ENCODE measurements around the gene COMMD2.

Gene COMMD2

GRCh38 chr3:149796026-149796425, 43.7 kb upstream of the COMMD2 start:
- Histone ChIP-seq H3K9ac (ENCODE audit: low read length) (no peak overlapping the region), H2BK120ac (ENCODE audit: insufficient read depth, low read length, poor library complexity) (no peak overlapping the region), H3K4me3 (ENCODE audit: low read depth, low read length) (no peak overlapping the region), H2BK5ac (ENCODE audit: low read depth, low read length, poor library complexity) (no peak overlapping the region), H3K4me2 (ENCODE audit: low read length) (no peak overlapping the region), H3K27me3 (ENCODE audit: insufficient read depth, low read length) (no peaks in the 10 kb centered on the region), H3K14ac (ENCODE audit: low read length) (no peak overlapping the region), H3K27ac (ENCODE audit: low read depth, low read length) (no peak overlapping the region), H3K9me3 (ENCODE audit: insufficient read depth, low read depth, low read length) (no peaks in the 10 kb centered on the region), H2BK12ac (ENCODE audit: low read length) (no peak overlapping the region), H3K23ac (ENCODE audit: low read length) (no peak overlapping the region), H2AK5ac (ENCODE audit: low read length) (no peak overlapping the region), H3K18ac (ENCODE audit: low read length) (no peak overlapping the region), H3K4ac (ENCODE audit: low read depth, low read length) (no peak overlapping the region), H4K12ac (ENCODE audit: low read depth, low read length) (no peak overlapping the region), H3K79me1 (ENCODE audit: low read length) (no peaks in the 10 kb centered on the region), H4K91ac (ENCODE audit: low read depth, low read length) (no peak overlapping the region), H3K36me3 (ENCODE audit: control insufficient read depth in 1 of 2, insufficient read depth in 2 of 2, low read length in 2 of 2) (no peaks in the 10 kb centered on the region), H3K4me1 (ENCODE audit: control insufficient read depth in 1 of 2, insufficient read depth in 2 of 2, low read length in 2 of 2) (no peaks in the 10 kb centered on the region), H4K8ac (ENCODE audit: low read depth, low read length) (no peak overlapping the region), H3K79me2 (ENCODE audit: control insufficient read depth, insufficient read depth, low read length, poor library complexity) (no peaks in the 10 kb centered on the region), H2AFZ (ENCODE audit: insufficient read depth, low read length, poor library complexity) (no peak overlapping the region)
- no peak for DNase-seq
- WGBS (ENCODE audit: extremely low coverage, insufficient coverage, insufficient read length) = no CpG with 5 or more reads among the region's 1 CpG

DNA sequence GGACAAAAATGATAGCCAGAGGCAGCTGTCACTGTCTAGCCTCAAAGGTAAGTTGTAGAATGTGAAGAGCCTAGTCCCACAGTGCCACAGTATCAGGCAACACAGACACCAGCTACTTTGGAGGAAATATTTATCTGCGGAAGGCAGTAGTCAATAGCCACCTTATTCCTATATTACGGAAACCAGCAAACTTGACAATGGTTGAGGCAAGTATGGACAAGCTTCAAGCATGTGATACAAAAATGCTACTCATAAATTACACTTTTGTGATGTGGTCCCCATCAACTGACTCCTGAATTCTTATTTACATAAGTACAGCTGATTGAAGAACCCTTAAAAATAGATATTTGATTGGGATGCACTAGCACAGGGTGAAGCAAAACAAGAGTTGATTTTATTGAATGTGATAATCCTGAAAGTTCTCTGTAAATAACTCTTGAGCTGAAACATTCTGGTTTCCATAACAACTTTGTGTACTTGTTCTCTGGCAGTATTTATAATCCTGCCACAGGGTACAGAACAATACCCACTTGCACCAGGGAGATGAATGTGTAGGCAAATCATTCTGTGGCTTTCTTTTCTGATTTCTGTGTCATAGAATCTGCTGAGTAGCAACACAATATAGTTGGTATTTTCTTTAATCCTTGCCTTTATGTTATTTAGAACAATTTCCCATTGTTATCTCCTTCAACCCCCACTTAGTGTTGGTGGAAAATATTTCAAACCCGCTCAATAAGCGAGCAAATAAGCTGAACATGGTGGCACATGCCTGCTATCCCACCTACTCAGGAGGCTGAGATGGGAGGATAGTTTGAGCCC, 40.4 kb upstream of the COMMD2 start, which contains the start of gene ANKUB1:
Gene ANKUB1, minus strand, starts transcription at position 103 of the 819 bp plus-strand sequence. CDS start 188 bp downstream, outside the sequence.
- H2BK5ac ChIP-seq (ENCODE audit: low read depth, low read length, poor library complexity) = no peak within 1 kb of the TSS
- no peak within 1 kb of the TSS for H3K4me2 ChIP-seq (ENCODE audit: low read length)
- H3K4me3 ChIP-seq (ENCODE audit: low read depth, low read length) = no peak within 1 kb of the TSS
- no CpG with 5 or more reads among the region's 4 CpGs for WGBS (ENCODE audit: extremely low coverage, insufficient coverage, insufficient read length)
- DNase-seq = no peak
- H2BK120ac ChIP-seq (ENCODE audit: insufficient read depth, low read length, poor library complexity) = no peak within 1 kb of the TSS
- H3K27me3 ChIP-seq (ENCODE audit: insufficient read depth, low read length) = no peaks in the 10 kb centered on the region
- H3K27ac ChIP-seq (ENCODE audit: low read depth, low read length) = no peak within 1 kb of the TSS
- no peaks in the 10 kb centered on the region for H3K9me3 ChIP-seq (ENCODE audit: insufficient read depth, low read depth, low read length)
- no peak within 1 kb of the TSS for H3K4ac ChIP-seq (ENCODE audit: low read depth, low read length)
- H3K18ac ChIP-seq (ENCODE audit: low read length) = no peak within 1 kb of the TSS
- H4K12ac ChIP-seq (ENCODE audit: low read depth, low read length) = no peak within 1 kb of the TSS
- no peak within 1 kb of the TSS for H3K14ac ChIP-seq (ENCODE audit: low read length)
- H3K79me2 ChIP-seq (ENCODE audit: control insufficient read depth, insufficient read depth, low read length, poor library complexity) = no peaks in the 10 kb centered on the region
- H3K79me1 ChIP-seq (ENCODE audit: low read length) = no peaks in the 10 kb centered on the region
- no peak within 1 kb of the TSS for H2AK5ac ChIP-seq (ENCODE audit: low read length)
- no peak within 1 kb of the TSS for H2AFZ ChIP-seq (ENCODE audit: insufficient read depth, low read length, poor library complexity)
- no peak within 1 kb of the TSS for H4K8ac ChIP-seq (ENCODE audit: low read depth, low read length)
- no peaks in the 10 kb centered on the region for H3K36me3 ChIP-seq (ENCODE audit: control insufficient read depth in 1 of 2, insufficient read depth in 2 of 2, low read length in 2 of 2)
- no peak within 1 kb of the TSS for H3K9ac ChIP-seq (ENCODE audit: low read length)
- no peaks in the 10 kb centered on the region for H3K4me1 ChIP-seq (ENCODE audit: control insufficient read depth in 1 of 2, insufficient read depth in 2 of 2, low read length in 2 of 2)
- no peak within 1 kb of the TSS for H4K91ac ChIP-seq (ENCODE audit: low read depth, low read length)
- no peak within 1 kb of the TSS for H2BK12ac ChIP-seq (ENCODE audit: low read length)
- no peak within 1 kb of the TSS for H3K23ac ChIP-seq (ENCODE audit: low read length)

GRCh38 chr3:149790698-149791097, 38.4 kb upstream of the COMMD2 start:
- Histone ChIP-seq H3K27ac (ENCODE audit: low read depth, low read length) (no peak overlapping the region), H2AK5ac (ENCODE audit: low read length) (no peak overlapping the region), H3K4me1 (ENCODE audit: control insufficient read depth in 1 of 2, insufficient read depth in 2 of 2, low read length in 2 of 2) (no peaks in the 10 kb centered on the region), H3K4ac (ENCODE audit: low read depth, low read length) (no peak overlapping the region), H3K14ac (ENCODE audit: low read length) (no peak overlapping the region), H4K12ac (ENCODE audit: low read depth, low read length) (no peak overlapping the region), H3K9me3 (ENCODE audit: insufficient read depth, low read depth, low read length) (no peaks in the 10 kb centered on the region), H2BK120ac (ENCODE audit: insufficient read depth, low read length, poor library complexity) (no peak overlapping the region), H2AFZ (ENCODE audit: insufficient read depth, low read length, poor library complexity) (no peak overlapping the region), H3K4me2 (ENCODE audit: low read length) (no peak overlapping the region), H3K36me3 (ENCODE audit: control insufficient read depth in 1 of 2, insufficient read depth in 2 of 2, low read length in 2 of 2) (no peaks in the 10 kb centered on the region), H3K18ac (ENCODE audit: low read length) (no peak overlapping the region), H3K79me2 (ENCODE audit: control insufficient read depth, insufficient read depth, low read length, poor library complexity) (no peaks in the 10 kb centered on the region), H3K4me3 (ENCODE audit: low read depth, low read length) (no peak overlapping the region), H3K9ac (ENCODE audit: low read length) (no peak overlapping the region), H4K8ac (ENCODE audit: low read depth, low read length) (no peak overlapping the region), H3K23ac (ENCODE audit: low read length) (no peak overlapping the region), H3K27me3 (ENCODE audit: insufficient read depth, low read length) (no peaks in the 10 kb centered on the region), H2BK5ac (ENCODE audit: low read depth, low read length, poor library complexity) (no peak overlapping the region), H2BK12ac (ENCODE audit: low read length) (no peak overlapping the region), H4K91ac (ENCODE audit: low read depth, low read length) (no peak overlapping the region), H3K79me1 (ENCODE audit: low read length) (no peaks in the 10 kb centered on the region)
- no CpG with 5 or more reads among the region's 3 CpGs for WGBS (ENCODE audit: extremely low coverage, insufficient coverage, insufficient read length)
- no peak for DNase-seq

- no peak overlapping the region for H3K4ac ChIP-seq (ENCODE audit: low read depth, low read length)
- no peak overlapping the region for H4K8ac ChIP-seq (ENCODE audit: low read depth, low read length)
- no peaks in the 10 kb centered on the region for H3K79me1 ChIP-seq (ENCODE audit: low read length)
- no peak for DNase-seq
- H3K27me3 ChIP-seq (ENCODE audit: insufficient read depth, low read length) = no peaks in the 10 kb centered on the region
- no peak overlapping the region for H3K27ac ChIP-seq (ENCODE audit: low read depth, low read length)
- no peak overlapping the region for H3K14ac ChIP-seq (ENCODE audit: low read length)
- H3K79me2 ChIP-seq (ENCODE audit: control insufficient read depth, insufficient read depth, low read length, poor library complexity) = no peaks in the 10 kb centered on the region
- H4K12ac ChIP-seq (ENCODE audit: low read depth, low read length) = no peak overlapping the region
- H2BK12ac ChIP-seq (ENCODE audit: low read length) = no peak overlapping the region
- no peak overlapping the region for H2AFZ ChIP-seq (ENCODE audit: insufficient read depth, low read length, poor library complexity)
- H2BK5ac ChIP-seq (ENCODE audit: low read depth, low read length, poor library complexity) = no peak overlapping the region
- H3K9me3 ChIP-seq (ENCODE audit: insufficient read depth, low read depth, low read length) = no peaks in the 10 kb centered on the region
- no peak overlapping the region for H3K23ac ChIP-seq (ENCODE audit: low read length)
- no peak overlapping the region for H3K4me2 ChIP-seq (ENCODE audit: low read length)
- H3K18ac ChIP-seq (ENCODE audit: low read length) = no peak overlapping the region
- H3K9ac ChIP-seq (ENCODE audit: low read length) = no peak overlapping the region
- no peak overlapping the region for H2BK120ac ChIP-seq (ENCODE audit: insufficient read depth, low read length, poor library complexity)
- H3K36me3 ChIP-seq (ENCODE audit: control insufficient read depth in 1 of 2, insufficient read depth in 2 of 2, low read length in 2 of 2) = no peaks in the 10 kb centered on the region
- no peak overlapping the region for H2AK5ac ChIP-seq (ENCODE audit: low read length)
- no peak overlapping the region for H3K4me3 ChIP-seq (ENCODE audit: low read depth, low read length)
- no CpG with 5 or more reads among the region's 2 CpGs for WGBS (ENCODE audit: extremely low coverage, insufficient coverage, insufficient read length)
- H3K4me1 ChIP-seq (ENCODE audit: control insufficient read depth in 1 of 2, insufficient read depth in 2 of 2, low read length in 2 of 2) = no peaks in the 10 kb centered on the region
- H4K91ac ChIP-seq (ENCODE audit: low read depth, low read length) = no peak overlapping the region
Measured at GRCh38 chr3:149790268-149790667, 38.0 kb upstream of the COMMD2 start.
